Measurements from ENCODE around the gene CEP95.

DNA sequence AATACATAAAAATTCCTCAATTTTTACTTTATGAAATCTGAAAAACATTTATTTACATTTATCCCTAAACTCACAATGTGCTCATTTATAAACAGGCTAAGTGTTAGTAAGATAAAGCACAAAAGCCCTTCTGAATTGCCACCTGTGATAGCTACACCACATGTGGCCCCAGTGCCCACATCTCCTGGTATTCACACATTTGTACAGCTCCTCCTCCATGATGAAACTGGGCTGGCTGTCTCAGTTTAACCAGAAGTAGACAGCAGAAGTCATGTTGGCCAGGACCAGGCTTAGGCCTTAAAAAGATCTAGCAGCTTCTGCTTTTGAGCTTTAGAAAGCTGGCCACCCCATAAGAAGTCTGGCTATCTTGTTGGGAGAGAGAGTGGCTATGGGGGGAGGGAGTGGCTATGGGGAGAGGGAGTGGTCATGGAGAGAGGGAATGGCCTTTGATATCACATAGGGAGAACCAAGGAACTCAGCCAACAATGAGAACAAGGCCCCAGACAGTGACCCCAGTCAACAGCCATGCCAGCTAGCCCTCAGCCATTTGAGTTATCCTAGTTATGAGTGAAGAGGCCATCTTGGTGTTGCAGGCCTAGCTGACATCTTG is 47.4 kb downstream of the CEP95 start:
- TF ChIP-seq, protein P1, sequence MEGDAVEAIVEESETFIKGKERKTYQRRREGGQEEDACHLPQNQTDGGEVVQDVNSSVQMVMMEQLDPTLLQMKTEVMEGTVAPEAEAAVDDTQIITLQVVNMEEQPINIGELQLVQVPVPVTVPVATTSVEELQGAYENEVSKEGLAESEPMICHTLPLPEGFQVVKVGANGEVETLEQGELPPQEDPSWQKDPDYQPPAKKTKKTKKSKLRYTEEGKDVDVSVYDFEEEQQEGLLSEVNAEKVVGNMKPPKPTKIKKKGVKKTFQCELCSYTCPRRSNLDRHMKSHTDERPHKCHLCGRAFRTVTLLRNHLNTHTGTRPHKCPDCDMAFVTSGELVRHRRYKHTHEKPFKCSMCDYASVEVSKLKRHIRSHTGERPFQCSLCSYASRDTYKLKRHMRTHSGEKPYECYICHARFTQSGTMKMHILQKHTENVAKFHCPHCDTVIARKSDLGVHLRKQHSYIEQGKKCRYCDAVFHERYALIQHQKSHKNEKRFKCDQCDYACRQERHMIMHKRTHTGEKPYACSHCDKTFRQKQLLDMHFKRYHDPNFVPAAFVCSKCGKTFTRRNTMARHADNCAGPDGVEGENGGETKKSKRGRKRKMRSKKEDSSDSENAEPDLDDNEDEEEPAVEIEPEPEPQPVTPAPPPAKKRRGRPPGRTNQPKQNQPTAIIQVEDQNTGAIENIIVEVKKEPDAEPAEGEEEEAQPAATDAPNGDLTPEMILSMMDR (conservative IDR thresholded peaks at IDR 0.05 in 1 of 2, IDR thresholded peaks at IDR 0.05 in 1 of 2; ENCODE audit: extremely low read depth in 1 of 2, insufficient read depth in 1 of 2, low read depth in 1 of 2, low read length in 2 of 2) = no peak
- no peak for TF ChIP-seq EZH2 (IDR thresholded peaks at IDR 0.05; ENCODE audit: borderline replicate concordance, low read length)

All from mammary epithelial cell (primary cell).